ENCODE results near the gene RNASE11.

Gene RNASE11

DNA sequence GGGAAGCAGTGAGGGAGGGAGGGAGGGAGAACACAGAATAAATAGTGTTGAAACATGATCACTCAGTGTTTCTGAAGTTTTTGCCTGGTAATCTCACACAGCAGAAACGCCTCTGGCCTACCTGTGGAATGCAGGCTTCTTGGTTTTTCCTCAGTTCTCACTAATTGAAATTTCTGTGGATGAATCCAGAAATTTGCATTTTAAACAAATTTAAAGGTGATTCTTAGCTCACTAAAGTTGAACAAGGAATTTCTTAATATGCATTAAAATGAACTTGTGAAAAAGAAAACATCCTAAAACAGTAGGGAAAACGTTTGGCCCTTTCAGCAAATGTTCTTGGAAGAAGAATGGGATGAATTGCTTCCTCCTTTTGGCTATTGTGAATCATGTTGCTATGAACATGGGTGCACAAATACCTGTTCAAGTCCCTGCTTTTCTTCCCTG lies 28.3 kb downstream of the RNASE11 start:
- Histone ChIP-seq H3K9ac (ENCODE audit: insufficient read length) (no peak overlapping the region), H3K36me3 (ENCODE audit: insufficient read depth, low read length) (no peaks in the 10 kb centered on the region), H3K9me3 (ENCODE audit: low read depth, low read length) (no peaks in the 10 kb centered on the region), H3K4me3 (no peak overlapping the region), H3K27ac (no peak overlapping the region)
- DNase-seq (ENCODE audit: low read depth, low spot score) = no peak
- TF ChIP-seq EZH2 (IDR thresholded peaks at IDR 0.05) (no peak), FOXP2 (optimal IDR thresholded peaks at IDR 0.05; ENCODE audit: control extremely low read depth, extremely low read length, insufficient read depth) (no peak), POLR2AphosphoS5 (IDR thresholded peaks at IDR 0.05; ENCODE audit: borderline replicate concordance, low read depth, low read length) (no peak)

DNA sequence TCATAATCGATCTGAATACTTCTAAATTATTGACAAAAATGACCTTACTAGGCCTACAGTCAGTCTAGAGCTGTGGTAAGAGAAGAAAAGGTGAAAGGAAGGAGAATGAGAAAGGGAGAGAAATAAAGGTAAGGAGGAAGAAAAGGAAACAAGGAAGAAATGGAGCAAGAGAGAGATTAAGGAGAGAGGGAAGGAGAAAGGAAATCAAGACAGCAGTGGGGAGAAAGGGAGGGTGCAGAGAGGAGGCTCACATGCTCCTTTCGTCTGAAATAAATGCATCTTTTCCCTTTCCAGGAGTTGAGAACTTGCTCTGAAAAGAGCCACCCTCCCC lies 30.6 kb downstream of the RNASE11 start:
- no peaks in the 10 kb centered on the region for H3K9me3 ChIP-seq (ENCODE audit: low read depth, low read length)
- TF ChIP-seq FOXP2 (optimal IDR thresholded peaks at IDR 0.05; ENCODE audit: control extremely low read depth, extremely low read length, insufficient read depth) = no peak
- no peak for TF ChIP-seq POLR2AphosphoS5 (IDR thresholded peaks at IDR 0.05; ENCODE audit: borderline replicate concordance, low read depth, low read length)
- no peak for TF ChIP-seq EZH2 (IDR thresholded peaks at IDR 0.05)
- no peak overlapping the region for H3K27ac ChIP-seq
- no peak overlapping the region for H3K9ac ChIP-seq (ENCODE audit: insufficient read length)
- no peak for DNase-seq (ENCODE audit: low read depth, low spot score)
- no peak overlapping the region for H3K4me3 ChIP-seq
- H3K36me3 ChIP-seq (ENCODE audit: insufficient read depth, low read length) = no peaks in the 10 kb centered on the region

DNA sequence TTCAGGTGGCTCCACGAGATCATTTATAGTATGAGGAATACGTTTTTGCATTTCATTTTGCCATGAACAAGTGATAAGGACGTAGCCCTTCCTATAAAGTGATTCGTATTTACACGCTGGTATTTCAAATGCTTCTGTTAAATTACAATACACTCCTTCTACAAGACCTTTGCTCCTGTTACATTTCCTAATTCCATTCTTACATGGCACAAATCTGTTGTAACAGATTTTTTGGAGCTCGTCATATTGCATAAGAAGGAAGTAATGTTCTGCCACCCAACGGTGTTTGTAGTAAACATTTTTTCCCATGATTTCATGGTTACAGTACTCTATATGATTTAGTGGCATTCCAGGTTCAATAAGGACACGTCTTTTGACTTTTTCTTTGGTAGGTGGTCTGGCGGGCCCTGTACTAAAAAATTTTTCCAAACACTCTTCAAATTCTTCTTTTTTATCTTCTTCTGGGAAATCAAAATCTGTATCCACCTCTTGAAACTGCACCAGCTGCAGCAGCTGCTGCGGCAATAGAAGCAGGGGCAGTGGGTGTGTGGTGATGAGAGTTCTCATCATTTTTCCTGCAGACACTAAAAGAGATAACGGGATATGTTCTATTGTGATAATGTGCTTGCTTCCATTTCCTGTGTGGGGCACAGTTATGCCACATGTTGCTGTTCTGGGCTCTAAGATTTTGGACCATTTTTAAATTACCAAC lies 31.1 kb downstream of the RNASE11 start:
- Histone ChIP-seq H3K4me3 (no peak overlapping the region), H3K36me3 (ENCODE audit: insufficient read depth, low read length) (no peaks in the 10 kb centered on the region), H3K9me3 (ENCODE audit: low read depth, low read length) (no peaks in the 10 kb centered on the region), H3K9ac (ENCODE audit: insufficient read length) (no peak overlapping the region), H3K27ac (no peak overlapping the region)
- TF ChIP-seq POLR2AphosphoS5 (IDR thresholded peaks at IDR 0.05; ENCODE audit: borderline replicate concordance, low read depth, low read length) = no peak
- no peak for TF ChIP-seq EZH2 (IDR thresholded peaks at IDR 0.05)
- no peak for TF ChIP-seq FOXP2 (optimal IDR thresholded peaks at IDR 0.05; ENCODE audit: control extremely low read depth, extremely low read length, insufficient read depth)
- no peak for DNase-seq (ENCODE audit: low read depth, low spot score)

DNA sequence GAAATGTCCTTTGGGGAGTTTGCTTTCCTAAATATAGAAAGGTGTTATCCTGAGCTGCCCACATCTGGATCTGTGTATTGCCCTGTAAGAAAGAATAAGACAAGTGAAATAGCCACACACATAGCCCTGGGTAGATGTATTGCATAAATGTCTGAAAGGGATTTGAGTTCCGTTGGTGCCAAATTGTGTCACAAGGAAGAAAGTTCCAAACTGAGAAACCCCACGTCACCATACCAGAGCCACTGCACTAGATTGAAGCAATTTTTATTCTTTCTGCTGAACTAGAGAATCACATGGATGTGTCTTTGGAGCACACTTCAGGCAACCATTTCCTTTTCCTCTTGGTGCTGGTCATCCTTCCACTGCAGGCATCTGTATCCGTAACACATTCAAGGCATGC lies 32.0 kb downstream of the RNASE11 start:
- no peak for DNase-seq (ENCODE audit: low read depth, low spot score)
- H3K4me3 ChIP-seq = no peak overlapping the region
- no peaks in the 10 kb centered on the region for H3K36me3 ChIP-seq (ENCODE audit: insufficient read depth, low read length)
- H3K9ac ChIP-seq (ENCODE audit: insufficient read length) = no peak overlapping the region
- TF ChIP-seq POLR2AphosphoS5 (IDR thresholded peaks at IDR 0.05; ENCODE audit: borderline replicate concordance, low read depth, low read length) = no peak
- TF ChIP-seq EZH2 (IDR thresholded peaks at IDR 0.05) = no peak
- no peak for TF ChIP-seq FOXP2 (optimal IDR thresholded peaks at IDR 0.05; ENCODE audit: control extremely low read depth, extremely low read length, insufficient read depth)
- H3K9me3 ChIP-seq (ENCODE audit: low read depth, low read length) = no peaks in the 10 kb centered on the region
- H3K27ac ChIP-seq = no peak overlapping the region

DNA sequence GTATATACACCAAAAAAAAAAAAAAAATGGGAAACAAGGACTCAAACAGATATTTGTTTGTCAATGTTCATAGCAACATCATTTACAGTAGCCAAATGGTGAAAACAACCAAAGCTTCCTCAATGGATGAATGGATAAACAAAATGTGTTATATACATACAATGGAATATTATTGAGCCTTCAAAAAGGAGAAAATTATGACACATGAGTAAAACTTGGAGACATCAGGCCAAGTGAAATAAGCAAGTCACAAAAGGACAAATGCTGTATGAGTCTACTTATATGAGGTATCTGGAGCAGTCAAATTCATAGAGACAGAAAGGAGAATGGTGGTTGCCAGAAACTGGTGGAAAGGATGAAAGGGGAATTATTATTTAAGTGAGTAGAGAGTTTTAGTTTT lies 34.8 kb downstream of the RNASE11 start:
- no peak overlapping the region for H3K4me3 ChIP-seq
- H3K9ac ChIP-seq (ENCODE audit: insufficient read length) = no peak overlapping the region
- DNase-seq (ENCODE audit: low read depth, low spot score) = no peak
- H3K36me3 ChIP-seq (ENCODE audit: insufficient read depth, low read length) = no peaks in the 10 kb centered on the region
- no peak for TF ChIP-seq POLR2AphosphoS5 (IDR thresholded peaks at IDR 0.05; ENCODE audit: borderline replicate concordance, low read depth, low read length)
- TF ChIP-seq EZH2 (IDR thresholded peaks at IDR 0.05) = no peak
- H3K27ac ChIP-seq = no peak overlapping the region
- H3K9me3 ChIP-seq (ENCODE audit: low read depth, low read length) = no peaks in the 10 kb centered on the region

DNA sequence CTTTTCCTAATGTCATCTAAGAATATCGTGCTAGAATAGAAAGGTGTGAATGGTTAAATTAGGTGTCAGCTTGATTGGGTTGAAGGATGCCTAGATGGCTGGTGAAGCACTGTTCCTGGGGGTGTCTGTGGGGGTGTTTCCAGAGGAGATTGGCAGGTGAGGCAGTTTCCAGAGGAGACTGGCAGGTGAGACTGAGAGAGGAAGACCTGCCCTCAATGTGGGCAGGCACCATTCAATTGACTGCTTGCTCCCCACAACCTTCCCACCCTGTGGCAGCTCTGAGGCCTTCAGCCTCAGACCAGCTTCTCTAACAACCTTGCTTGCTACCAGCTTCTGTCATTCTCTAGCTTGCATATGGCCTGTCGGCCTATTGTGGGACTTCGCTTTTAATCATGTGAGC lies 36.2 kb downstream of the RNASE11 start:
- Histone ChIP-seq H3K4me3 (no peak overlapping the region), H3K27ac (no peak overlapping the region), H3K9ac (ENCODE audit: insufficient read length) (no peak overlapping the region), H3K36me3 (ENCODE audit: insufficient read depth, low read length) (no peaks in the 10 kb centered on the region), H3K9me3 (ENCODE audit: low read depth, low read length) (no peaks in the 10 kb centered on the region)
- DNase-seq (ENCODE audit: low read depth, low spot score) = no peak
- TF ChIP-seq EZH2 (IDR thresholded peaks at IDR 0.05) (no peak), POLR2AphosphoS5 (IDR thresholded peaks at IDR 0.05; ENCODE audit: borderline replicate concordance, low read depth, low read length) (no peak), FOXP2 (optimal IDR thresholded peaks at IDR 0.05; ENCODE audit: control extremely low read depth, extremely low read length, insufficient read depth) (no peak)

DNA sequence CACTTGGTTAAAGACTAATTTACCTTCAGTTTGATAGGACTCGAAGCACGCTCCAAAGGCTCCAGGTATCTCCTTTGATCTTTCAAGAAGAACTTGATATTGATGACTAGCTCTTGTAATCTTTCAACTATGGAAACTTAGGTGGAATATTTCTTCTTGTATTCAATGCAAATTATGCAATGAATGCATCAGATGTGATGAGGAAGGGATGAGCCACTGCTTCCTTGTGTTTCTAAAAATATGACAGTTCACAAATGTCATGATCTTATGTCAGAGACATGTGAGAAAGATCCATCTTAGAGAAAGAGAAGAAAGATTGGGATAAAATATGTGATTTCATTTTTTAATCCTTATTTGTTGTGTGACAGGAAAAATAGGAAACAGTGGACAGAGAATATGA lies 36.9 kb downstream of the RNASE11 start:
- Histone ChIP-seq H3K9ac (ENCODE audit: insufficient read length) (no peak overlapping the region), H3K36me3 (ENCODE audit: insufficient read depth, low read length) (no peaks in the 10 kb centered on the region), H3K27ac (no peak overlapping the region), H3K9me3 (ENCODE audit: low read depth, low read length) (no peaks in the 10 kb centered on the region), H3K4me3 (no peak overlapping the region)
- TF ChIP-seq EZH2 (IDR thresholded peaks at IDR 0.05) (no peak), POLR2AphosphoS5 (IDR thresholded peaks at IDR 0.05; ENCODE audit: borderline replicate concordance, low read depth, low read length) (no peak), FOXP2 (optimal IDR thresholded peaks at IDR 0.05; ENCODE audit: control extremely low read depth, extremely low read length, insufficient read depth) (no peak)
- no peak for DNase-seq (ENCODE audit: low read depth, low spot score)

DNA sequence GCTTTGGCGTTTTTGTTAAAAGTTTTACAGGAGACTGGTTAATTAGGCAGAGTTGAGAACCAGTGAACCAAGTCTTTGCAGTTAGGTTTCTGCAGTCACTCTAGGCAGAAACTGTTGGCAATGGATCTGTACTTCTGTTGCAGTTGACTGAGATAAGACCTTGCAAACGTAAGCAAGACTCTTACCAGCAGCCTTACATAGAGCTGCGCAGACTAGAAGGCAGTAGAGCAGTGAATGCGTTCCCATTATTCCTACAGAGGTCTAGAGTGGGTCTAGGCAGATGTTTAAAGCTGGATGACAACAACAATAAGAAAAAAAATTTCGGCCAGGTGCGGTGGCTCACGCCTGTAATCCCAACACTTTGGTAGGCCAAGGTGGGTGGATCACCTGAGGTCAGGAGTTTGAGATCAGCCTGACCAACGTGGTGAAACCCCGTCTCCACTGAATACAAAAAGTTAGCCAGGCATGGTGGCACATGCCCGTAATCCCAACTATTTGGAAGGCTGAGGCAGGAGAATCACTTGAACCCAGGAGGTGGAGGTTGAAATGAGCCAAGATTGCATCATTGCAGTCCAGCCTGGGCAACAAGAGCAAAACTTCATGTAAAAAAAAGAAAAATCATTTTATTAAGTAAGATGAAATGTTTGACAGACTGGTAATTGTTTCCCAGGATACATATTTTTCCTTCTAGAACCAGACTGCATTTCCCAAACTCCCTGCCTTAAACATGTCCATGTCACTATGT lies 39.2 kb downstream of the RNASE11 start:
- no peak for DNase-seq (ENCODE audit: low read depth, low spot score)
- Histone ChIP-seq H3K36me3 (ENCODE audit: insufficient read depth, low read length) (no peaks in the 10 kb centered on the region), H3K4me3 (no peak overlapping the region), H3K9me3 (ENCODE audit: low read depth, low read length) (no peaks in the 10 kb centered on the region), H3K27ac (no peak overlapping the region), H3K9ac (ENCODE audit: insufficient read length) (no peak overlapping the region)
- TF ChIP-seq POLR2AphosphoS5 (IDR thresholded peaks at IDR 0.05; ENCODE audit: borderline replicate concordance, low read depth, low read length) (no peak), FOXP2 (optimal IDR thresholded peaks at IDR 0.05; ENCODE audit: control extremely low read depth, extremely low read length, insufficient read depth) (no peak), EZH2 (IDR thresholded peaks at IDR 0.05) (no peak)
